H1 (cell line): ENCODE data around the gene ADGRB2. TPM values are rescaled to one million over a fixed set of nuclear protein-coding genes. Genes with fewer than 3 reads are reported as not detected.

Source experiments
- CHD7 ChIP-seq: fragments of 300-600 bp; sonication (generic); IDR thresholded peaks from 2 replicates; pipeline ENCODE4 v1.7.1; 2012; ENCODE audit warnings: low read length, moderate library complexity, mild to moderate bottlenecking, inconsistent platforms; ENCODE audit not compliant: insufficient replicate concordance
- KDM4A ChIP-seq: IDR thresholded peaks from one replicate; pipeline ENCODE4 v1.7.1; 2012; ENCODE audit warnings: low read depth, mild to moderate bottlenecking, moderate library complexity, low read length, inconsistent platforms; ENCODE audit not compliant: severe bottlenecking
- KDM5A ChIP-seq: fragments of 200-600 bp; IDR thresholded peaks from 2 replicates; pipeline ENCODE4 v1.7.1; 2012; ENCODE audit warnings: mild to moderate bottlenecking, low read length, inconsistent platforms, mixed read lengths
- NRF1 ChIP-seq: IDR thresholded peaks from 2 replicates; pipeline ENCODE4 v1.6.1; 2011; ENCODE audit warnings: mild to moderate bottlenecking, low read depth, low read length, improper control_type of control experiment
- SRF ChIP-seq: IDR thresholded peaks from 2 replicates; pipeline ENCODE4 v1.6.1; 2011; ENCODE audit warnings: mild to moderate bottlenecking, low read depth, low read length, moderate library complexity
- polyA plus RNA-seq, 7 experiments: library from polyadenylated mRNA; depleted of rRNA in 3 of 7; stranded (reverse) in 5 of 7; unstranded in 2 of 7; fragments of >200 nt in 5 of 7; fragments of 200-250 nt in 2 of 7; gene quantifications; 1 replicate in 5 of 7; 2 replicates in 1 of 7; 4 replicates in 1 of 7; pipeline versions ENCODE4 v1.2.1 to v1.2.3, GENCODE V29; 2011 to 2013; ENCODE audit warnings: missing spikeins in 2 of 7, mixed read lengths in 2 of 7
- total RNA-seq: library from RNA; stranded (reverse); fragmentation: NEBNext Ultra II Directional; extraction: Animal tissue kit (Norgen Biotek cat#: 25700); gene quantifications from 2 replicates; pipeline ENCODE4 v1.2.1, GENCODE V29; 2021

The ADGRB2 gene
- total and polyA plus RNA-seq, 2 of the 8 experiments (the other 6 are each of a cell fraction or from before 2014, with no cell fraction given): 15.6 to 26.2 TPM

GRCh38 chr1:31801458-31801857 is 37.3 kb upstream of the ADGRB2 start (continued):
- TF ChIP-seq CHD7 (no peak), KDM4A (no peak), KDM5A (no peak), SRF (no peak), NRF1 (no peak)
- TF ChIP-seq, all 59 proteins: peak for 0
